HG03039 (cell line): Measurements from ENCODE around the gene FLT4.

Experiments used
- ATAC-seq: cut with Tn5 transposase; IDR thresholded peaks from one replicate; pipeline ENCODE4 v1.9.1; 2021; ENCODE audit warnings: mild to moderate bottlenecking, moderate library complexity; ENCODE audit not compliant: unreplicated experiment

The FLT4 gene

DNA sequence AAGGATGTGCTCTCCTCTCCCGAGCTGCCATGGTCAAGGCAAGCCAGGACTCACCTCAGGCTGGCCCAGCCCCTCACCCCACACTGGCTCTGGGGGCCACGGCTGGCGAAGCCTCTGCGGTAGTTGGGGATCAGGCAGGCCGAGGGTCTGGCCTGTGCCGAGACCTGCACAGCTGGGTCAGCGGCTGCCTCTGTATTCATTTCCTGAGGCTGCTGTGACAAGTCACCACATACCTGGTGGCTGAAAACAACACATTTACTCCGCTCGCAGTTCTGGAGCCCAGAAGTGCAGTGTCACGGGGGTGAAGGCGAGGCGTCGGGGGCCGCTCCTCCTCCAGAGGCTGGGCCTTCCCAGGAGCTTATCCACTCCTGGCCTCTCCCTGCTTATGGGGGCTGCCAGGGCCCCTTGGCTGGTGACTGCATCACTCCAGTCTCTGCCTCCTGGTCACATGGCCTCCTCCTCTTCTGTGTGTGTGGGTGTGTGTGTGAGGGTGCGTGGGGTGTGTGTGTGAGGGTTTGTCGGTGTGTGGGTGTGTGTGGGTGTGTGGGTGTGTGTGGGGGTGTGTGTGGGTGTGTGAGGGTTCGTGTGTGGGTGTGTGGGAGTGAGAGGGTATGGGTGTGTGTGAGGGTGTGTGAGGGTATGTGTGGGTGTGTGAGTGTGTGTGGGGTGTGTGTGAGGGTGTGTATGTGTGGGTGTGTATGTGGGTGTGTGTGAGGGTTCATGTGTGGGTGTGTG is 54.9 kb downstream of the FLT4 start:
- no peak for ATAC-seq

DNA sequence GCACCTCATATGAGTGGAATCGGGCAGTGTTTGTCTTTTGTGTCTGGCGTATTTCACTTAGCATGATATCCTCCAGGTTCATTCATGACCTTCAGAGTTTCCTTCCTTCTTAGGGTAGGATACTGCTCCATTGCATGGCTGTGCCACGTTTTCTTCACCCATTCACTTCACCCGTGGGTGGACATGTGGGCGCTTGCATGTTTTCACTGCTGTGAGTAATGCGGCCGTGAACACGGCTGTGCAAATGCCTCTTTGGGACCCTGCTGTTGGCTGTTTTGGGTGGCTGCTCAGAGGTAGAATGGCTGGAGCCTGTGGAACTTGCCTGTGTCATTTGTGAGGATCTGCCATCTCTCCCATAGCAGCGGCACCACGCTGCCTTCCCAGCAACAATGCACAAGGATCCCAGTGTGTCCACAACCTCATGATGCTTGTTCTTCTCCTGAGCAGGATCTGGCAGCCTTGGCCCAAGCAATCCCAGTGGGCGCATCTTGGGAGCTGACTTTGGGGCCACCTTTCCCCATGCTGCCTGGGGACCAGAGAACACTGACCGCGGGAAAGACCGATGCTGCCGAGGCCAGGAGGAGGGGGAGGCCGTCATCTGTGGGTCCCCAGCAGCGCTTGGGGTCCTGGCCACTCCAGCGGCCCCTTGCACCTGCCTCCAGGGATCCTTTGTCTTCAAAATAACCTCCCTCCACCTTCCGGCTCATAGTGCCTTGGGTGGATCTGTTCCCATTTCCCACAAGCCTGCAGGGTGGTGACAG is 55.8 kb downstream of the FLT4 start:
- no peak for ATAC-seq

- no peak for ATAC-seq
Measured at GRCh38 chr5:180592176-180592575, 57.2 kb downstream of the FLT4 start.

- ATAC-seq, result no peak
Measured at GRCh38 chr5:180591311-180591887, 58.0 kb downstream of the FLT4 start, which contains the start of gene SCGB3A1. Gene SCGB3A1 (minus strand): TSS chr5:180591499. CDS start chr5:180591462, 37 bp downstream.

DNA sequence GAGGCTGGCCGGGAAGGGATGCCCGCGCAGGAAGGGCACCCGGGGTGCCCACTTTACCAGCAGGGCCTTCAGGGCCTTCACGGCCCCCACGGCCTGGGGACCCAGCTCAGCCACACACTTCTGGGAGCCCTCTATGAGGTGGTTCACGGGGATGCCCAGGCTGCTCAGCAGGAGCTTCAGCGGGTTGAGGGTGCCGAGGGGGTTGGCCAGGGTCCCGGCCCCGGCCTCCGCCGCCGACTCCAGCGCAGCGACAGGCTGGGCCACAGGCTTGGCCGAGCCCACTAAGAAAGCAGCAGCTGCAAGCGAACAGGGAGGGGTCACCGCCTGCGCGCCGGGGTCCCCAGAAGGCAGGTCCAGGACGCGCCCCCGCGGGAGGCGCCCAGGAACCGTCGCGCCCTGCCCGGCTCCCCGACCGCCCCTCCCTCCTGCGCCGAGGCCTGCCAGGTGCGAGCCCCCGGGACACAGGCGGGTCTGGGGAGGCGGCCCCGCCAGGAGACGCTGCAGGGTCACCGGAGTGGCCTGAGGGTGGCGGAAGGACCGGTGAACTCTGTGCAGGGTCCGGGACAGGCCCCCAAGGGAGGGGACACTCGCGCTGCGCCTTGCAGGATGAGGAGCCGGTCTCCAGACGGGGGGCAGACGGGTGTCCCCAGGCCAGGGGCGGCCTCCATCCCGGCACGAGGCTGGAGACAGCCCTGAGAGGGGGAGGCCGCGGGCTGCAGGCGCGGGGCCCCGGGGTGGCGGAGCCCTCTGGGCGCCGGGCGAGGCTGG is 58.7 kb downstream of the FLT4 start:
- no peak for ATAC-seq

GRCh38 chr5:180589771-180590542 is 59.4 kb downstream of the FLT4 start:
- no peak for ATAC-seq

- no peak for ATAC-seq
Measured at GRCh38 chr5:180586870-180587269, 62.5 kb downstream of the FLT4 start.

GRCh38 chr5:180586204-180586603 is 63.2 kb downstream of the FLT4 start:
- ATAC-seq, result no peak

DNA sequence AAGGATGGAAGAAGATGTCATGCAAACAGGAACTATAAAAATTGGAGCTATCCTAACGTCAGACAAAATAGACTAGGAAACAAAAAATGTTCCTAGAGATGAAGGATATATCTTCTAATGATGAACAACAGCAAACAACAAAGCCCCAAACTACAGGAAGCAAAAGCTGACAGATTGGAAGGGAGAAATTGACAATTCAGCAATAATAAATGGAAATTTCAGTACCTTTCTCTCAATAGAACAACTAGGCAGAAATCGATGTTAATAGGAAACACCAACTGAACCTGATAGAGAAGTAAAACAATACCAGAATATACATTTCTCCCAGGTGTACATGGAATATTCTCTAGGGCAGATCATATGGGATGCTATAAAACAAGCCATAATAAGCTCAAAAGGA is 65.7 kb downstream of the FLT4 start:
- ATAC-seq, result no peak

DNA sequence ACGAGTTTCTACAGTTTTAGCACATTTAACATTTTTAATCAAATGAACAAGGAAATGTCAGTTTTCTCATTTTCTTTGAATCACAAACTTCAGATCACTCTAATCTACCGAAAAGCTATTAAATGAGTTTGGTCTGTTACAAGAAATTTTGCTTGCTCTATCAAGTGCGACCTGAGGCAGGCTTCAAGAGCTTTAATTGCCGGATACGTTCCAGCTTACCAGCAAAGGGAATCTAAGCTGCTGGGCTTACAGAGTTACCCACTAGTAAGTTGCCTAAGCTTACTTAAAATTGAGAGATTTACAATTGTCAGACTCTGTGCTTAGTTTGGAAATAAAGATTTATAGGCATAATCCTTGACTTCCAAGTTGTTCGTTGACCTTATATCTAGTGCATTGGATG is 68.7 kb downstream of the FLT4 start:
- no peak for ATAC-seq

- ATAC-seq, result no peak
Measured at GRCh38 chr5:180575571-180575970, 73.8 kb downstream of the FLT4 start.

DNA sequence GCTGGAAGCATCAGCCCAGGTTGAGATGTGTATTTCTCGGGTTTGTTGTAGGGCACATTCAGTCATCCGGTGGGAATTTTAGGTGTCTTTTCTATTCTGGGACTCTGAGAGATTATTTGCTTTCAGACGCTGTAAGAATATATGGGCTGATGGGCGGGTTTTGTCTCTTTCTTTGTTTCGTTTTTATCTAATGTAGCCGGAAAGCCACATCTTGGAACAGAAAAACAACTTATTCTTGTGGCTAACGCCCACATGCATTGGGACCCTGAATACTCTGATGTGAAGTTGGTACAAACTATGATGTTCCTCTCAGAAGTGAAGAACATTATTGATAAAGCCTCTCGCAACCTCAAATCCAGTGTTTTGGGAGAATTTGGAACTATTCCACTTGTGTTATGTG is 80.5 kb downstream of the FLT4 start:
- no peak for ATAC-seq

GRCh38 chr5:180563994-180564393 is 85.4 kb downstream of the FLT4 start:
- ATAC-seq, result no peak

DNA sequence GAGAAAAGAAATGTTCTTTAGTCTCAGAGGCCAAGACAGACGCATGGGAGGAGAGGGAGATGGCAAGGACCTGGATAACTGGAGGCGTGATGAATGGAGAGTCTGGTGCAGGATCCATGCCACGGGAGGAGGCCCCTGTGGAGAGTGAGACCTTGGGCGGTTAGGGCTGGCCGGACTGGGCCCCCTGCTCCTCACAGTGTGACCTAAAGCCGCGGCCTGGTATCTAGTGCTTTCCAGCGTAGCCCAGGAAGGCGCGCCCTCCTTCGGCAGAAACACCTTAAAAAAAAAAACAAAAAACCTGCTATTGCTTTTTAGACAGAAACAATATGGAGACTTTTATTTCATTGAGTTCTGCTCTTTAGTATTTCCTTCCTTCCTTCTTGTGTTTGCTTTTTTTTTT is 91.2 kb downstream of the FLT4 start:
- ATAC-seq, result no peak

DNA sequence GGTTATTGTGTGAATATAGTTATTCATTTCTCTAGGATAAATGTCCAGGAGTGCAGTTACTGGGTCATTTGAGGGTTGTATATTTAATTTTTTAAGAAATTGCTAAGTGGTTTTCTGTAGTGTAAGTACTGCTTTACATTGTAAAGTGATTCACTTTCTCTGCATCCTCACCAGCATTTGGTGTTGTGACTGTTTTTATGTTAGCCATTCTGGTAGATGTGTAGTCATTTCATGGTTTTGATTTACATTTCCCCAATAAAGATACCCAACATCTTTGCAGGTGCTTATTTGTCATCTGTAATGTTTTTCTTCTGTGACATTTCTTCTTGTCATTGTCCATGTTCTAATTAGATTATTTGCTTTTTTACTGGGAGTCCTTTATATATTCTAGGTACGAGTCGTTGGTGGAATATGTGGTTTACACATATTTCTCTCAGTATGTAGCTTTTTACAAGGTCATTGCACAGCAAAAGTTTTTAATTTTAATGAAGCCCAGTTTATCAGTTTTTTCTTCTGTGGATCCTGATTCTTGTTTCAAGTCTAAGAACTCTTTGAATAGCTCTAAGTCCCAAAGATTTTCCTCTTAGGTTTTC is 92.1 kb downstream of the FLT4 start:
- no peak for ATAC-seq

DNA sequence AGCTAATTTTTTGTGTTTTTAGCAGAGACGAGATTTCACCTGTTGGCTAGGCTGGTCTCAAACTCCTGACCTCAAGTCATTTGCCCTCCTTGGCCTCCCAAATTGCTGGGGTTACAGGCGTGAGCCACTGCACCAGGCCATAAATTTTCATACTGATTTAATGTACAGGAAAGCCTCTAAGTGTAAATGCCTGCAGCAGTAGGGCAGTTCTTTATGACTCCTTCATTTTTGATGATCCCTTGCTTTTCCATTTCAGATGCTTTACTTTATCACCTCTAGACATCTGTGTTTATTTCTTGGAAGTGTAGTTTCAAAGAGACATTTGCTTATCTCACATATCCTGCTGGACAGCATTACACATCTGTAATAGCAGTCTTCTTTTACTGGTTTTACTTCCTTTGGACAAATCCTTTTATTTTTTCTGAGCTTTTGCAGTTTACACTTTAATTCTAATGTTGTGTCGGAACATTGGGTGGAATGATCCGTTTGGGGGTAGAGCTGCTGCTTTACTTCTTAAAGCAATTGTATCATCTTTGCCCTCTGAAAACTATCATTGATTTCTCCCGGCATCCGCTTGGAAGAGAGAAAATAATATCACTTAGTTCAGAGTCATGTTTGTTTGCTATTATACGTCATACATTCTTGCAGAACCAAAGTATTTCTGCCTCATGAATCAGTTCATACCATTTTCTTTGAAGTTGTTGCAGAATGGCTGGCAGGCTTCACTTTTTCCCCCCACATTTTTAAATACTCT is 94.1 kb downstream of the FLT4 start:
- ATAC-seq, result no peak

DNA sequence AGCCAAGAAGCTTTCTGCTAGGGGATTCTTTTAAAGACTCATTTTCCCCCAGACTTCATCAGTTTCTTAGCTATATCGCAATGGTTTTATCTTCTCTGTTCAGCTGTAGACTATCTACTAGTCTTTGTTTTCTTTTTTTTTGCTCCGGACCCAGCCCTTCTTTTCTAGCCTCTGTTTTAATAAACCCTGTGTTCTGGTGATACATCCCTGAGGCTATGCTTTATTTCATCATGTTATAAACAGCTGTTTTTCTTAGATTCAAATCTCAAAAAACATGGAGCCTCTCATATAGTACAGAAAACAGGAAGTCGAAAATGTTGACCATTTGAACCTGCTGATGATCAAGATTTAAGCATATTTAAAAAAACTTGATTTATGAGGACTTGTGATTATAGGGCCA is 95.9 kb downstream of the FLT4 start:
- no peak for ATAC-seq
